Ovary (tissue), 9 donors: ENCODE measurements around the gene NUDT6. TPM values are rescaled to one million over a fixed set of nuclear protein-coding genes. Genes with fewer than 3 reads are reported as not detected.

ENCODE experiments used
- DNase-seq, 5 donors: peaks; one replicate each; pipeline ENCODE4 v3.0.0-alpha.2; 2019 to 2020
- H3K27ac ChIP-seq, 2 donors: fragments of 200-600 bp; one replicate each; pipeline versions ENCODE4 v1.5.1 to v1.8.0; 2019 to 2022
- H3K27me3 ChIP-seq: fragments of 200-600 bp; one replicate; pipeline ENCODE4 v1.8.0; 2022
- H3K36me3 ChIP-seq: fragments of 200-600 bp; sonication (generic); one replicate; pipeline ENCODE4 v1.5.1; 2019
- H3K4me1 ChIP-seq: one replicate; pipeline ENCODE4 v1.8.1; 2013; ENCODE audit warnings: mild to moderate bottlenecking, moderate library complexity; ENCODE audit not compliant: insufficient read depth
- H3K4me3 ChIP-seq: fragments of 200-600 bp; sonication (generic); one replicate; pipeline ENCODE4 v1.5.1; 2017
- H3K9me3 ChIP-seq, 2 donors: fragments of 200-600 bp in 1 of 2; sonication (generic) in 1 of 2; one replicate each; pipeline versions ENCODE4 v1.5.1 to v1.8.1; 2013 to 2019; ENCODE audit warnings: mild to moderate bottlenecking in 1 of 2, moderate library complexity in 1 of 2
- EP300 ChIP-seq: sonication (generic); formaldehyde crosslinking; IDR thresholded peaks from one replicate; pipeline ENCODE4 v1.6.1; 2017; ENCODE audit warnings: antibody characterized with exemption
- POLR2A ChIP-seq: fragments of 450-650 bp; IDR thresholded peaks from one replicate; pipeline ENCODE4 v1.6.1; 2017; ENCODE audit warnings: antibody characterized with exemption, mild to moderate bottlenecking, moderate library complexity
- WGBS, 3 donors: extraction: QIAGEN DNeasy Blood & Tissue Kit in 1 of 3; methylation state at CpG; one replicate each; pipeline versions ENCODE4 v1.1.5 to v1.1.7; 2013 to 2017; 5-methylcytosine and 5-hydroxymethylcytosine counted together
- intact Hi-C, 4 donors: fragments of 100-400 bp; cut with DNase I; formaldehyde crosslinking; loops; one replicate each; pipeline versions ENCODE4 v1.11.0 to v1.15.1; 2022 to 2023
- polyA plus RNA-seq, 2 donors: library from polyadenylated mRNA; stranded (reverse); fragments of 200-250 nt in 1 of 2; fragments of 350-450 nt in 1 of 2; fragmentation: Illumina TruSeq in 1 of 2; extraction: RNeasy Lipid Tissue Mini Kit (QIAGEN cat#74804) in 1 of 2; gene quantifications; one replicate each; pipeline ENCODE4 v1.2.3, GENCODE V29; 2013 to 2014
- total RNA-seq, 7 donors: library from RNA; depleted of rRNA in 2 of 7; stranded (reverse); fragments of >200 nt in 2 of 7; fragmentation: NEBNext Ultra II Directional in 3 of 7; extraction: Animal tissue kit (Norgen Biotek cat#: 25700) in 3 of 7; gene quantifications; one replicate each; pipeline versions ENCODE4 v1.1.0 to v1.2.4, GENCODE V29; 2016 to 2023
- TF ChIP-seq, protein P1 (sequence below), 3 donors: fragments of 450-650 bp in 2 of 3; fragments of 200-600 bp in 1 of 3; IDR thresholded peaks; one replicate each; pipeline versions ENCODE4 v1.5.1 to v1.8.0; 2016 to 2022; ENCODE audit warnings: antibody characterized with exemption in 3 of 3, mild to moderate bottlenecking in 1 of 3
- donor health status: DM: no; HTN: no; CAD: no; lungs with moderate emphysema.
- donor health status: DM: no; HTN: no; CAD: no.
- donor health status: Bipolar disorder and iron deficiency.
- donor health status: DM: yes; HTN: yes; CAD: no.
- donor health status: DM: no; HTN: no; CAD: no.
- donor health status: DM: yes; HTN: yes; CAD: no.

Gene NUDT6
- total and polyA plus RNA-seq, 9 donors: 4.6 to 8.1 (median 5.7) TPM

- Histone ChIP-seq H3K4me1 (peaks cover 2% of the 10 kb centered on the region), H3K27me3 (no peaks in the 10 kb centered on the region), H3K36me3 (no peaks in the 10 kb centered on the region), H3K27ac (no peak overlapping the region), H3K4me3 (no peak overlapping the region), H3K9me3 (no peaks in the 10 kb centered on the region)
- intact Hi-C loops: loop anchor here in 1 of 4 donors (5.0 kb wide), 1 partner anchor 156 kb away; no protein-coding TSS in a partner anchor
- no peak for DNase-seq
- WGBS, 3 donors: 89 to 100% (median 93%) methylated on average over 1 of the region's 1 CpG
- TF ChIP-seq, protein P1, sequence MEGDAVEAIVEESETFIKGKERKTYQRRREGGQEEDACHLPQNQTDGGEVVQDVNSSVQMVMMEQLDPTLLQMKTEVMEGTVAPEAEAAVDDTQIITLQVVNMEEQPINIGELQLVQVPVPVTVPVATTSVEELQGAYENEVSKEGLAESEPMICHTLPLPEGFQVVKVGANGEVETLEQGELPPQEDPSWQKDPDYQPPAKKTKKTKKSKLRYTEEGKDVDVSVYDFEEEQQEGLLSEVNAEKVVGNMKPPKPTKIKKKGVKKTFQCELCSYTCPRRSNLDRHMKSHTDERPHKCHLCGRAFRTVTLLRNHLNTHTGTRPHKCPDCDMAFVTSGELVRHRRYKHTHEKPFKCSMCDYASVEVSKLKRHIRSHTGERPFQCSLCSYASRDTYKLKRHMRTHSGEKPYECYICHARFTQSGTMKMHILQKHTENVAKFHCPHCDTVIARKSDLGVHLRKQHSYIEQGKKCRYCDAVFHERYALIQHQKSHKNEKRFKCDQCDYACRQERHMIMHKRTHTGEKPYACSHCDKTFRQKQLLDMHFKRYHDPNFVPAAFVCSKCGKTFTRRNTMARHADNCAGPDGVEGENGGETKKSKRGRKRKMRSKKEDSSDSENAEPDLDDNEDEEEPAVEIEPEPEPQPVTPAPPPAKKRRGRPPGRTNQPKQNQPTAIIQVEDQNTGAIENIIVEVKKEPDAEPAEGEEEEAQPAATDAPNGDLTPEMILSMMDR (IDR thresholded peaks at IDR 0.05): no peak
- TF ChIP-seq EP300: no peak
- no peak for TF ChIP-seq POLR2A
Observed at GRCh38 chr4:122912810-122913575, 9.4 kb downstream of the NUDT6 start.

DNA sequence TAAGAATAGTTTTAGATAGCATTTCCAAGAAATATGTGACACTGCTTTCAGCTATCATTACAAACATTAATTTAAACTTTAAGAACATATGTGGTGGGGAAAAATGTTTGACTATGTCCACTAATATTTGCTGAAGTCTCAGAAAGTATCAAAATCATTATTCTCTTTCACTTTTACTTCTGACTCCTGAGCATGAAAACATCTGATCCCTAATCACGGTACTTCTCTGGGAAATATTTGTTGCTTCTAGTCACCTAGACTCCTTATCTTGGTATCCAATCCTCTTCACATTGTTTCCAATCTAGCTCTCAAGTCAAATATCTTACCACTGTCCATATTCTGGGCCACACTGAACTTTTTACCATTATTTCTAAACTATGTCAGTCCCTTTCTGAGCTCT lies 10.8 kb downstream of the NUDT6 start:
- H3K27me3 ChIP-seq: no peaks in the 10 kb centered on the region
- intact Hi-C loops: loop anchor here in 1 of 4 donors (5.0 kb wide), 1 partner anchor 154 kb away; no protein-coding TSS in a partner anchor
- no peak for DNase-seq
- H3K4me1 ChIP-seq: peaks cover 2% of the 10 kb centered on the region
- TF ChIP-seq POLR2A (no peak), EP300 (no peak)
- TF ChIP-seq, protein P1 (IDR thresholded peaks at IDR 0.05): no peak
- no peaks in the 10 kb centered on the region for H3K36me3 ChIP-seq
- WGBS, 3 donors: 74 to 78% (median 77%) methylated on average over 1 of the region's 1 CpG
- no peak overlapping the region for H3K4me3 ChIP-seq
- no peaks in the 10 kb centered on the region for H3K9me3 ChIP-seq
- H3K27ac ChIP-seq: no peak overlapping the region

- WGBS, 3 donors: 66 to 92% (median 68%) methylated on average over 2 of the region's 2 CpGs
- DNase-seq: no peak
- peaks cover 2% of the 10 kb centered on the region for H3K4me1 ChIP-seq
- no peak overlapping the region for H3K4me3 ChIP-seq
- H3K36me3 ChIP-seq: no peaks in the 10 kb centered on the region
- H3K27me3 ChIP-seq: no peaks in the 10 kb centered on the region
- H3K9me3 ChIP-seq: no peaks in the 10 kb centered on the region
- intact Hi-C loops: loop anchor here in 1 of 4 donors (5.0 kb wide), 1 partner anchor 152 kb away; no protein-coding TSS in a partner anchor
- TF ChIP-seq POLR2A (no peak), EP300 (no peak)
- TF ChIP-seq, protein P1 (IDR thresholded peaks at IDR 0.05): no peak
- H3K27ac ChIP-seq: no peak overlapping the region
Observed at GRCh38 chr4:122909683-122910082, 12.7 kb downstream of the NUDT6 start.

GRCh38 chr4:122908223-122908622 lies 14.2 kb downstream of the NUDT6 start:
- TF ChIP-seq EP300: no peak
- no peak for TF ChIP-seq POLR2A
- TF ChIP-seq, protein P1 (IDR thresholded peaks at IDR 0.05): no peak
- Histone ChIP-seq H3K4me3 (no peak overlapping the region), H3K36me3 (no peaks in the 10 kb centered on the region), H3K9me3 (no peaks in the 10 kb centered on the region), H3K27ac (no peak overlapping the region), H3K27me3 (no peaks in the 10 kb centered on the region), H3K4me1 (peaks cover 2% of the 10 kb centered on the region)
- 22 to 50% (median 44%) methylated on average over 1 of the region's 1 CpG for WGBS, 3 donors
- intact Hi-C loops: no loop called here
- no peak for DNase-seq
